ENCODE data around the gene MYRF. TPM values are rescaled to one million over a fixed set of nuclear protein-coding genes. Genes with fewer than 3 reads are reported as not detected.
A peak's percentile ranks its signal among the peaks of the same experiment; 100 is the strongest.

MYRF gene
- total and polyA plus RNA-seq, 8 donors: 6.4 to 527 (median 59.7) TPM

GRCh38 chr11:61785837-61786402 is 33.5 kb downstream of the MYRF start:
- no peaks in the 10 kb centered on the region for H3K9me3 ChIP-seq
- H3K27me3 ChIP-seq: no peaks in the 10 kb centered on the region
- intact Hi-C loops (cut with DNase I; ENCODE audit: low total_unique reads): no loop called here
- DNase-seq: peak in 1 of 2 donors; percentile 8
- peaks cover 66 to 96% (median 96%) of the 10 kb centered on the region in 4 donors for H3K36me3 ChIP-seq
- TF ChIP-seq CTCF (IDR thresholded peaks at IDR 0.05) (no peak), POLR2AphosphoS5 (IDR thresholded peaks at IDR 0.05) (no peak)
- no peak overlapping the region for H3K4me3 ChIP-seq
- peaks cover 3 to 35% (median 21%) of the 10 kb centered on the region in 4 donors for H3K4me1 ChIP-seq
- no peak overlapping the region for H3K27ac ChIP-seq
- WGBS, 5 donors: 66 to 80% (median 71%) methylated on average over 10 to 11 of the region's 11 CpGs

- no peaks in the 10 kb centered on the region for H3K27me3 ChIP-seq
- peak; percentile 72 to 91 for DNase-seq
- TF ChIP-seq POLR2A (IDR thresholded peaks at IDR 0.05) (no peak), POLR2AphosphoS5 (IDR thresholded peaks at IDR 0.05) (peak in 2 of 3 donors; percentile 22 to 65), CTCF (IDR thresholded peaks at IDR 0.05) (peak in 5 of 7 experiments; percentile 36 to 90 (median 50))
- intact Hi-C loops (cut with DNase I; ENCODE audit: low total_unique reads): no loop called here
- H3K9me3 ChIP-seq: no peaks in the 10 kb centered on the region
- H3K4me1 ChIP-seq: peaks cover 11 to 48% (median 33%) of the 10 kb centered on the region in 4 donors
- WGBS, 5 donors: 25 to 38% (median 31%) methylated on average over 8 to 9 of the region's 9 CpGs
- H3K4me3 ChIP-seq: no peak overlapping the region
- H3K27ac ChIP-seq: peak overlapping the region in 3 of 5 donors; percentile 18 to 25 (median 25)
- peaks cover 64 to 75% (median 75%) of the 10 kb centered on the region in 4 donors for H3K36me3 ChIP-seq
Measured at GRCh38 chr11:61787928-61788491, 35.6 kb downstream of the MYRF start.

GRCh38 chr11:61791737-61792309 is 39.4 kb downstream of the MYRF start:
- Histone ChIP-seq H3K36me3 (peaks cover 35 to 51% (median 49%) of the 10 kb centered on the region in 4 donors), H3K27ac (peak overlapping the region; percentile 94 to 98 (median 96)), H3K4me3 (peak overlapping the region; percentile 54 to 93 (median 78)), H3K27me3 (no peaks in the 10 kb centered on the region), H3K4me1 (peaks cover 19 to 57% (median 42%) of the 10 kb centered on the region in 4 donors), H3K9me3 (no peaks in the 10 kb centered on the region)
- 2 to 5% (median 3%) methylated on average over 14 of the region's 14 CpGs for whole genome bisulfite sequencing, 5 donors
- peak; percentile 76 to 96 for DNase-seq
- intact Hi-C loops (cut with DNase I; ENCODE audit: low total_unique reads): no loop called here
- TF ChIP-seq CTCF (IDR thresholded peaks at IDR 0.05) (no peak), POLR2AphosphoS5 (IDR thresholded peaks at IDR 0.05) (peak in 1 of 3 donors; percentile 18), POLR2A (IDR thresholded peaks at IDR 0.05) (no peak)

GRCh38 chr11:61792310-61793082 is 40.1 kb downstream of the MYRF start, which contains the start of the genes FEN1 and TMEM258:
FEN1 (plus strand) TSS chr11:61792911; CDS start chr11:61795362, 2,451 bp downstream.
TMEM258 (minus strand) TSS chr11:61792599; CDS start chr11:61792558, 41 bp downstream.
- intact Hi-C loops (cut with DNase I; ENCODE audit: low total_unique reads): no loop called here
- H3K27ac ChIP-seq: peak within 1 kb of the TSS; percentile 94 to 98 (median 96)

More at GRCh38 chr11:61792310-61793082, 40.1 kb downstream of the MYRF start, which contains the start of the genes FEN1 and TMEM258:
- Histone ChIP-seq H3K36me3 (peaks cover 28 to 44% (median 42%) of the 10 kb centered on the region in 4 donors), H3K4me3 (peak within 1 kb of the TSS; percentile 54 to 93 (median 78)), H3K4me1 (peaks cover 24 to 62% (median 45%) of the 10 kb centered on the region in 4 donors), H3K9me3 (no peaks in the 10 kb centered on the region), H3K27me3 (no peaks in the 10 kb centered on the region)
- DNase-seq: peak; percentile 89 to 97
- 0 to 1% (median 0%) methylated on average over 37 to 61 of the region's 61 CpGs for WGBS, 5 donors
- TF ChIP-seq CTCF (IDR thresholded peaks at IDR 0.05) (no peak), POLR2A (IDR thresholded peaks at IDR 0.05) (peak in 1 of 4 donors; percentile 69), EP300 (IDR thresholded peaks at IDR 0.05) (peak; percentile 25), POLR2AphosphoS5 (IDR thresholded peaks at IDR 0.05) (peak; percentile 84 to 96 (median 93))

Measured in stomach (tissue), 9 donors.